Uterus (tissue), 4 donors: ENCODE results near the gene MYBPC3. TPM values are rescaled to one million over a fixed set of nuclear protein-coding genes. Genes with fewer than 3 reads are reported as not detected.

Experiments
- DNase-seq, 2 donors: peaks; one replicate each; pipeline ENCODE4 v3.0.0-alpha.2; 2019 to 2020
- H3K27ac ChIP-seq, 2 donors: fragments of 200-600 bp; sonication (generic); 1 replicate in 1 of 2; 2 replicates in 1 of 2; pipeline ENCODE4 v1.5.1; 2016 to 2018
- H3K27me3 ChIP-seq, 2 donors: fragments of 200-600 bp; sonication (generic); one replicate each; pipeline ENCODE4 v1.5.1; 2018 to 2019; ENCODE audit warnings: control low read depth in 1 of 2
- H3K36me3 ChIP-seq, 2 donors: fragments of 200-600 bp; sonication (generic); one replicate each; pipeline ENCODE4 v1.5.1; 2019; ENCODE audit warnings: control low read depth in 1 of 2
- H3K4me1 ChIP-seq, 2 donors: fragments of 200-600 bp; sonication (generic); one replicate each; pipeline ENCODE4 v1.5.1; 2018 to 2019; ENCODE audit warnings: control low read depth in 1 of 2
- H3K4me3 ChIP-seq, 2 donors: fragments of 200-600 bp; sonication (generic); 1 replicate in 1 of 2; 2 replicates in 1 of 2; pipeline ENCODE4 v1.5.1; 2018 to 2019; ENCODE audit warnings: mild to moderate bottlenecking in 1 of 2
- H3K9me3 ChIP-seq, 2 donors: fragments of 200-600 bp; sonication (generic); one replicate each; pipeline ENCODE4 v1.5.1; 2019; ENCODE audit warnings: control low read depth in 1 of 2
- CTCF ChIP-seq, 4 experiments: fragments of 200-600 bp in 2 of 4; fragments of 450-650 bp in 2 of 4; sonication (generic) in 2 of 4; IDR thresholded peaks; one replicate each; pipeline ENCODE4 v1.5.1; 2016 to 2019; ENCODE audit warnings: antibody characterized with exemption in 4 of 4, mild to moderate bottlenecking in 2 of 4, moderate library complexity in 1 of 4
- POLR2A ChIP-seq, 2 donors: fragments of 450-650 bp; IDR thresholded peaks; one replicate each; pipeline ENCODE4 v1.6.1; 2016; ENCODE audit warnings: antibody characterized with exemption in 2 of 2, mild to moderate bottlenecking in 1 of 2, moderate library complexity in 1 of 2
- intact Hi-C: fragments of 100-400 bp; cut with DNase I; formaldehyde crosslinking; loops from one replicate; pipeline ENCODE4 v1.15.1; 2023; ENCODE audit warnings: low total_unique reads
- total RNA-seq, 4 donors: library from RNA; depleted of rRNA in 3 of 4; stranded (reverse); fragments of >200 nt in 3 of 4; gene quantifications; one replicate each; pipeline versions ENCODE4 v1.1.0 to v1.2.4, GENCODE V29; 2014 to 2023
- donor health status: DM: yes; HTN: yes; CAD: no.

Gene MYBPC3
- total RNA-seq, 4 donors from 2014 or later: 0.09 to 0.14 TPM; not detected in 2

GRCh38 chr11:47327025-47327424 is 25.5 kb downstream of the MYBPC3 start:
- H3K4me3 ChIP-seq: no peak overlapping the region
- DNase-seq: no peak
- no peaks in the 10 kb centered on the region for H3K9me3 ChIP-seq
- no peak overlapping the region for H3K27ac ChIP-seq
- H3K27me3 ChIP-seq: no peaks in the 10 kb centered on the region
- H3K4me1 ChIP-seq: no peaks in the 10 kb centered on the region
- no peaks in the 10 kb centered on the region for H3K36me3 ChIP-seq
- no peak for TF ChIP-seq POLR2A (IDR thresholded peaks at IDR 0.05)
- no peak for TF ChIP-seq CTCF (IDR thresholded peaks at IDR 0.05)
- intact Hi-C loops: no loop called here

DNA sequence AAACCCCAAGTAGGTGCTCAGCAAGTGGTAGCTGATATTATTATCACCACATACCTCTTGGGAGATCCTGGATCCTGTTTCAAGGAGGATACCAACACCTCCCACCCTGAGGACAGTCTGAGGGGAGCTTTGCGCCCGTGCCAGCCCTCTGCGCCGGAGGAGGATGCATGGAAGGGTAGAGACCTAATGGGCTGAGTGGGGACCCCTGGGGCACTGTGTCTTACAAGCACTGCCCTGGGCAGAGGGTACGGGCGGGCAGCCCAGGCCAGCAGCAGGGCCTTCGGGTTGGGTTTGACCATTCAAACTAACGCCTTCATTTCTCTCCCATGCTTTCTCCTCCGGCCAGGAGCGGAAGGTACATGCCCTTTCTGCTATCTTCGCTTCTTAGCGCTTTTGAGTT is 26.3 kb downstream of the MYBPC3 start:
- no peak for DNase-seq
- no peaks in the 10 kb centered on the region for H3K36me3 ChIP-seq
- intact Hi-C loops: no loop called here

DNA sequence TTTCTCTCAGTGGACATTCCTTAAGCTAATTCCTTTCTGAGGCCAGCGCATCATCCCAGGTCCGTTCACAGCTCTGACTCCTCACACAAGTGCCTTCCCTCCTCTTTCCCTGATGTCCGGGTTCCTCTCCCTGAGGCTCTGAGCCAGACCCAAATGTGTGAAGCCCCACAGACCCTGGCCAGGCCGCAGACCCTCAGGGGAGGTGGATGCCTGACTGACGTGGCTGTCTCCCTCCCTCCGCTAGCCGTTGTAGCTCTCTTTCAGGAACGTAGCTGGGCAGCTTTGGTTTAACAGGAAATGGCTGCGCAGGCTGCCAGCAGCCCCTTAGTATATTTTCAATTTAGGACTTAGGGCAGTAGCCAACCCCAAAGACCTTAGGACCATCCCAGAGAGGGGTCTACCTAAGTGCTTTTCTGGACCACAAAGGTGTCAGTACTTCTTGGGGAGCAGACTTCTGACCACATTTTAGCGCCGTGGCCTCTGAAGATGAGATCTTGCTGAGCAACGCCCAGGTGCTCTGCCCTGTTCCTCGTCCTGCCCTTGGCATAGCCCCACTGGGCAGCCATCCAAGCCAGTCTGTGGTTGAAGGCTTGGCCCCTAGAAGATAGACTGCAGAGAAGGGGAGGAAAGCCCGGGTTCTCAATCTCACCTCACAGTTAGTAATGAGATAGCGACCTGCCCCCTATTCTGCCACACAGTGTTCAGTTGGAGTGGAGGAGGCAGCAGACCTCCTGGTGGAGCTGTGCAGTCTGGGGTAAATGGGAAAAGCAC is 27.0 kb downstream of the MYBPC3 start:
- TF ChIP-seq POLR2A (IDR thresholded peaks at IDR 0.05) (no peak), CTCF (IDR thresholded peaks at IDR 0.05) (no peak)
- Histone ChIP-seq H3K27ac (no peak overlapping the region), H3K36me3 (no peaks in the 10 kb centered on the region), H3K9me3 (no peaks in the 10 kb centered on the region), H3K27me3 (no peaks in the 10 kb centered on the region), H3K4me3 (no peak overlapping the region), H3K4me1 (no peaks in the 10 kb centered on the region)
- DNase-seq: no peak
- intact Hi-C loops: no loop called here

More for the DNA sequence above, 26.3 kb downstream of the MYBPC3 start:
- no peak overlapping the region for H3K4me3 ChIP-seq
- H3K27ac ChIP-seq: no peak overlapping the region
- no peaks in the 10 kb centered on the region for H3K4me1 ChIP-seq
- H3K9me3 ChIP-seq: no peaks in the 10 kb centered on the region
- TF ChIP-seq CTCF (IDR thresholded peaks at IDR 0.05): no peak
- TF ChIP-seq POLR2A (IDR thresholded peaks at IDR 0.05): no peak
- no peaks in the 10 kb centered on the region for H3K27me3 ChIP-seq

GRCh38 chr11:47324520-47324919 is 28.0 kb downstream of the MYBPC3 start:
- no peak for DNase-seq
- TF ChIP-seq CTCF (IDR thresholded peaks at IDR 0.05) (no peak), POLR2A (IDR thresholded peaks at IDR 0.05) (no peak)

DNA sequence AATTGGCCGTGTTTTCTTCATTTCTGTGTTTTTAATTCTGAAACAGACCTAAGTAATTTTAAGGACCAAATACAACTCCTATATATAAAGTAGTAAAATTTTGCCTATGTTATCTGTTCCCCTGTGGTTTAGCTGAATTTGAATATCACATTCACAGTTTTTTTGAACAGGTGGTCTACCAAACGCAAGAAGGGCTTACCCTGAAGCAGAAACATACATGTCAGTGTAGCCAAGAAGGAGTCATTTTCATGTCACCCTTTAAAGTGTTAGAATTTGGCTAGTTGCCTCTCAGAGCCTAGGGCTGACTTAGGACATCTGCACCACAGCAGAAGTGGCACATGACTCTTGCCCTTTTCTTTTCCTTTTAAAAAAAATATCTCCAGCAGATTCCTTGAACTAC is 34.3 kb downstream of the MYBPC3 start:
- Histone ChIP-seq H3K4me1 (no peaks in the 10 kb centered on the region), H3K4me3 (no peak overlapping the region), H3K27me3 (no peaks in the 10 kb centered on the region), H3K9me3 (no peaks in the 10 kb centered on the region), H3K36me3 (no peaks in the 10 kb centered on the region), H3K27ac (no peak overlapping the region)
- TF ChIP-seq CTCF (IDR thresholded peaks at IDR 0.05) (no peak), POLR2A (IDR thresholded peaks at IDR 0.05) (no peak)
- no peak for DNase-seq
- intact Hi-C loops: no loop called here

More at GRCh38 chr11:47324520-47324919, 28.0 kb downstream of the MYBPC3 start:
- intact Hi-C loops: no loop called here
- Histone ChIP-seq H3K4me1 (no peaks in the 10 kb centered on the region), H3K4me3 (no peak overlapping the region), H3K9me3 (no peaks in the 10 kb centered on the region), H3K36me3 (no peaks in the 10 kb centered on the region), H3K27me3 (no peaks in the 10 kb centered on the region), H3K27ac (no peak overlapping the region)
